Caco-2 (cell line): ENCODE results near the gene THSD7A. TPM values are rescaled to one million over a fixed set of nuclear protein-coding genes. Genes with fewer than 3 reads are reported as not detected.

Source experiments
- BruUV-seq: library from RNA; stranded (reverse); fragments of 400-500 nt; replicated peaks from 2 replicates; lab custom pipeline; 2021; lab: Mats Ljungman, UMichigan
- CTCF ChIA-PET: fragments of 300-600 bp; sonication (Branson Sonifier 250); formaldehyde crosslinking; loops from one replicate; lab custom pipeline; 2022; ENCODE audit warnings: antibody characterized with exemption; lab: Charles Lee
- POLR2A ChIA-PET: fragments of 300-600 bp; sonication (Branson Sonifier 250); formaldehyde crosslinking; loops from one replicate; lab custom pipeline; 2022; ENCODE audit warnings: antibody characterized with exemption; lab: Charles Lee
- DNase-seq, 2 experiments: peaks; one replicate each; pipeline versions ENCODE4 v3.0.0 to v3.0.0-alpha.2; 2020 to 2022
- H3K27me3 ChIP-seq: replicated peaks from 2 replicates; pipeline ENCODE4 v1.6.0; 2011; ENCODE audit warnings: low read length; ENCODE audit not compliant: control insufficient read depth, insufficient read depth
- H3K36me3 ChIP-seq: 2 replicates; pipeline ENCODE4 v1.5.1; 2011; ENCODE audit warnings: low read length; ENCODE audit not compliant: control insufficient read depth, insufficient read depth
- H3K4me1 ChIP-seq: fragments of 250-450 bp; sonication (Bioruptor Pico); 2 replicates; pipeline ENCODE4 v1.5.1; 2020; ENCODE audit warnings: mild to moderate bottlenecking
- H3K4me3 ChIP-seq: 2 replicates; pipeline ENCODE4 v1.5.1; 2011; ENCODE audit warnings: low read depth, mild to moderate bottlenecking, control low read depth, low read length
- H3K9me3 ChIP-seq: fragments of 250-450 bp; sonication (Bioruptor Pico); 2 replicates; pipeline ENCODE4 v1.5.1; 2020; ENCODE audit warnings: mild to moderate bottlenecking, moderate library complexity
- H3K27ac Mint-ChIP-seq: one replicate; pipeline ENCODE4 v1.8.0; 2022; ENCODE audit warnings: mixed read lengths; ENCODE audit not compliant: unreplicated experiment
- H3K27me3 Mint-ChIP-seq: one replicate; pipeline ENCODE4 v1.8.0; 2022; ENCODE audit warnings: mixed read lengths; ENCODE audit not compliant: insufficient read depth, unreplicated experiment
- H3K36me3 Mint-ChIP-seq: one replicate; pipeline ENCODE4 v1.8.0; 2022; ENCODE audit warnings: mild to moderate bottlenecking, mixed read lengths; ENCODE audit not compliant: insufficient read depth, unreplicated experiment
- H3K4me1 Mint-ChIP-seq: one replicate; pipeline ENCODE4 v1.8.0; 2022; ENCODE audit warnings: low read depth, mixed read lengths; ENCODE audit not compliant: unreplicated experiment
- H3K4me3 Mint-ChIP-seq: one replicate; pipeline ENCODE4 v1.8.0; 2022; ENCODE audit warnings: mild to moderate bottlenecking, moderate library complexity, mixed read lengths; ENCODE audit not compliant: unreplicated experiment
- H3K9me3 Mint-ChIP-seq: one replicate; pipeline ENCODE4 v1.8.0; 2022; ENCODE audit warnings: mixed read lengths; ENCODE audit not compliant: unreplicated experiment
- intact Hi-C: fragments of 100-400 bp; cut with micrococcal nuclease; formaldehyde crosslinking; loops from one replicate; pipeline ENCODE4 v1.10.0; 2022; ENCODE audit not compliant: unreplicated experiment
- total RNA-seq: library from RNA; stranded (reverse); gene quantifications from 2 replicates; pipeline ENCODE4 v1.2.3, GENCODE V29; 2022
- TF ChIP-seq, protein P1 (sequence below), 2 experiments: fragments of 200-600 bp in 1 of 2; IDR thresholded peaks; 1 replicate in 1 of 2; 2 replicates in 1 of 2; pipeline versions ENCODE4 v1.5.1 to v1.8.0; 2011 to 2022; ENCODE audit warnings: antibody characterized with exemption in 1 of 2, control low read depth in 1 of 2, inconsistent platforms in 1 of 2, low read depth in 1 of 2, low read length in 1 of 2, mild to moderate bottlenecking in 1 of 2, moderate library complexity in 1 of 2; ENCODE audit not compliant: insufficient read depth in 1 of 2, severe bottlenecking in 1 of 2, unreplicated experiment in 1 of 2

THSD7A gene
- total RNA-seq, 1 experiment from 2014 or later: 0.05 TPM

DNA sequence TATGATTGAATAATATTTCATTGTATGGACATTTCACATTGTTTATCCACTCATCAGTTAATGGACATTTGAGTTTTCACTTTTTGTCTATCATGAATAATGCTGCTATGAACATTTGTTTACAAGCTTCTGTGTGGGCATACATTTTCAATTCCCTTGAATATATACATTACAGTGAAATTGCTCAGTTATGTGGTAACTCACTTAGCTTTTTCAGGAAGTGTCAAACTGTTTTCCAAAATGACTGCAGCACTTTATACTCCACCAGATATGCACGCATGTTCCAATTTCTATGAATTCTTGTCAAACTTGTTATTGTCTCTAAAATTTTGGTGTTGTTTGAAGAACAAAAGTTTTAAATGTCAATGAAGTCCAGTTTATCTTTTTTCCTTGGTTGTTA lies 401.2 kb downstream of the THSD7A start:
- ChIA-PET POLR2A (no interaction called here), CTCF (no interaction called here)
- Histone ChIP-seq H3K9me3 (no peaks in the 10 kb centered on the region), H3K4me1 (no peaks in the 10 kb centered on the region), H3K36me3 (no peaks in the 10 kb centered on the region), H3K27me3 (no peaks in the 10 kb centered on the region), H3K4me3 (no peak overlapping the region)
- Mint-ChIP-seq H3K27me3 (no peaks in the 10 kb centered on the region), H3K36me3 (no peaks in the 10 kb centered on the region), H3K9me3 (no peaks in the 10 kb centered on the region), H3K4me3 (no peak overlapping the region), H3K4me1 (no peaks in the 10 kb centered on the region), H3K27ac (no peak overlapping the region)
- BruUV-seq: no TSS peak
- TF ChIP-seq, protein P1, sequence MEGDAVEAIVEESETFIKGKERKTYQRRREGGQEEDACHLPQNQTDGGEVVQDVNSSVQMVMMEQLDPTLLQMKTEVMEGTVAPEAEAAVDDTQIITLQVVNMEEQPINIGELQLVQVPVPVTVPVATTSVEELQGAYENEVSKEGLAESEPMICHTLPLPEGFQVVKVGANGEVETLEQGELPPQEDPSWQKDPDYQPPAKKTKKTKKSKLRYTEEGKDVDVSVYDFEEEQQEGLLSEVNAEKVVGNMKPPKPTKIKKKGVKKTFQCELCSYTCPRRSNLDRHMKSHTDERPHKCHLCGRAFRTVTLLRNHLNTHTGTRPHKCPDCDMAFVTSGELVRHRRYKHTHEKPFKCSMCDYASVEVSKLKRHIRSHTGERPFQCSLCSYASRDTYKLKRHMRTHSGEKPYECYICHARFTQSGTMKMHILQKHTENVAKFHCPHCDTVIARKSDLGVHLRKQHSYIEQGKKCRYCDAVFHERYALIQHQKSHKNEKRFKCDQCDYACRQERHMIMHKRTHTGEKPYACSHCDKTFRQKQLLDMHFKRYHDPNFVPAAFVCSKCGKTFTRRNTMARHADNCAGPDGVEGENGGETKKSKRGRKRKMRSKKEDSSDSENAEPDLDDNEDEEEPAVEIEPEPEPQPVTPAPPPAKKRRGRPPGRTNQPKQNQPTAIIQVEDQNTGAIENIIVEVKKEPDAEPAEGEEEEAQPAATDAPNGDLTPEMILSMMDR (IDR thresholded peaks at IDR 0.05; ENCODE audit: insufficient read depth in 1 of 2, low read depth in 1 of 2, low read length in 1 of 2, severe bottlenecking in 1 of 2, unreplicated experiment in 1 of 2): no peak
- intact Hi-C loops: no loop called here
- no peak for DNase-seq

DNA sequence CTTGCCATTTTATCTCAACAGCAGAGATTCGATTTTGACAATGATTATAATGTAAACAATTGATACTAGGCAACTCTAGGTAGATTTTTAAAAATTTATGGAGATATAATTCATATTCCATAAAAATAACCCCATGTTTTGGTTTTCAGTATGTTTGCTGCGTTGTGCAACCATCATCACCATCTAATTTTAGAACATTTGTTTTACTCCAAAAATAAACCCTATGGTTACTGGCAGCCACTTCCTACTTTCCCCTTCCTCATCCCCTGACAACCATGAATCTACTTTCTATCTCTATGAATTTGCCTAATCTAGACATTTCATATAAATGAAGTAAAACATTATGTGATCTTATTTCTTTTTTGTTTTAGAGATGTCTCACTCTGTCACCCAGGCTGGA lies 401.9 kb downstream of the THSD7A start:
- no peaks in the 10 kb centered on the region for H3K4me1 ChIP-seq
- ChIA-PET POLR2A (no interaction called here), CTCF (no interaction called here)
- H3K4me3 Mint-ChIP-seq: no peak overlapping the region
- H3K9me3 ChIP-seq: no peaks in the 10 kb centered on the region
- no peak overlapping the region for H3K4me3 ChIP-seq
- H3K36me3 ChIP-seq: no peaks in the 10 kb centered on the region
- H3K9me3 Mint-ChIP-seq: no peaks in the 10 kb centered on the region
- intact Hi-C loops: no loop called here
- no peak for DNase-seq
- no peak overlapping the region for H3K27ac Mint-ChIP-seq
- BruUV-seq: no TSS peak
- TF ChIP-seq, protein P1 (IDR thresholded peaks at IDR 0.05; ENCODE audit: insufficient read depth in 1 of 2, low read depth in 1 of 2, low read length in 1 of 2, severe bottlenecking in 1 of 2, unreplicated experiment in 1 of 2): no peak
- no peaks in the 10 kb centered on the region for H3K27me3 ChIP-seq
- H3K4me1 Mint-ChIP-seq: no peaks in the 10 kb centered on the region
- no peaks in the 10 kb centered on the region for H3K36me3 Mint-ChIP-seq
- H3K27me3 Mint-ChIP-seq: no peaks in the 10 kb centered on the region

DNA sequence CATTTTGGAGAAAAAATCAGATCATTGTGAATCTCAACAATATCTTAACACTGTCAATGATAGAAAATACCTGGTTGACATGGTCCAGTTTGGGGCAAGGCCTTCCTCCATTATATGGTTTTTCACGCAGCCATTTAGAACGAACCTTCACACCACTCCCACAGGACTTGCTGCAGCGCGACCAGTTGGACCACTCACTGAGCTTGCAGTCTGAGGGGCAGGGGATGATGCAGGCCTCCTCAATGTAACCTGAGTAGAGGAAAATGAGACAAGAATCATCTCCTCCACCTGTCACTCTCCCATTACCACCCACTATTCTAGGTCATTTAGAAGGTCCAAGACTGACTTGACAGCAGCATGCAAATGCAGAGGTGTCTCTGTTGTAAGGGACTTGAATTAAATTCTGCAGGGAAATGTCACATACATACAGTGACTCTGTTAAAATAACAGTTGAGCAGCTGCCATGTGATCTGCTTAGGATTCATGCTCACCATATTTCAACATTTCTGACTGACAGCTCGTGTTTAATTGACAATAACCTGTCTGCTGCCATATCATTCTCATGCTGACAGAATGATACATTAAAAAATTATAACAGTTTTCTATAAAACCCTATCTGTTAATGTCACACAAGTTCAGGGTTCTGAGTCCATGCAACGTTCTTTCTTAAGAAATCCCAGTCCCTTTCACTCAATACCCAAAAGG lies 403.0 kb downstream of the THSD7A start:
- CTCF ChIA-PET: no interaction called here
- intact Hi-C loops: loop anchor here (5.0 kb wide), 3 partner anchors 57 to 1063 kb away; partner anchors contain the start of gene THSD7A
- H3K4me3 Mint-ChIP-seq: no peak overlapping the region
- no peaks in the 10 kb centered on the region for H3K27me3 ChIP-seq
- H3K27me3 Mint-ChIP-seq: no peaks in the 10 kb centered on the region
- H3K36me3 ChIP-seq: no peaks in the 10 kb centered on the region
- no TSS peak for BruUV-seq
- no peaks in the 10 kb centered on the region for H3K9me3 Mint-ChIP-seq
- no peak for DNase-seq
- H3K27ac Mint-ChIP-seq: no peak overlapping the region
- H3K36me3 Mint-ChIP-seq: no peaks in the 10 kb centered on the region
- no peaks in the 10 kb centered on the region for H3K4me1 ChIP-seq
- H3K4me3 ChIP-seq: no peak overlapping the region
- TF ChIP-seq, protein P1 (IDR thresholded peaks at IDR 0.05; ENCODE audit: insufficient read depth in 1 of 2, low read depth in 1 of 2, low read length in 1 of 2, severe bottlenecking in 1 of 2, unreplicated experiment in 1 of 2): no peak
- H3K9me3 ChIP-seq: no peaks in the 10 kb centered on the region
- no peaks in the 10 kb centered on the region for H3K4me1 Mint-ChIP-seq
- POLR2A ChIA-PET: no interaction called here
